CD4-positive, alpha-beta T cell treated with Interferon alpha-2 for 1 hour (primary cell): ENCODE results near the gene SH2D4B.

Experiments used
- DNase-seq, 2 donors: peaks; one replicate each; pipeline ENCODE4 v3.0.0-alpha.2; 2020 to 2022

SH2D4B gene

GRCh38 chr10:80647173-80647833 lies 109.6 kb downstream of the SH2D4B start:
- DNase-seq = no peak

DNA sequence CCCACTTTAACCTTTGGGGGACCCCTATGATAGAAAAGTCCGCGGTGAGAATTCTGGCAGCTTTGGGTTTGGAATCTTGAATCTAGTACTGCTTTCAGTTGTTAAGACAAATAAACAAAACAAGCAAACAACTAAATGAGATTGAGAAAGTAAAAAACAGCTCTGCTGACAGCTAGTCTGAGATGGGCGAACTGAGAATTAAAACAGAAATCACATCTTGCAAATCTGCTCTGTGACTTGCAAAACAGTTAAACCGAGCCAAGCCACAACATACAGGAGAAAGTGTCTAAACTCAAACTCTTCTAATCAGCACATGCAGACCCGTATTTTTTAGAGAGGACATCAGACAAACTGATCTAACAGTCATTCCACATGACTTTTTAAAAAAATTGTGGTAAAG lies 110.4 kb downstream of the SH2D4B start:
- DNase-seq = no peak

DNA sequence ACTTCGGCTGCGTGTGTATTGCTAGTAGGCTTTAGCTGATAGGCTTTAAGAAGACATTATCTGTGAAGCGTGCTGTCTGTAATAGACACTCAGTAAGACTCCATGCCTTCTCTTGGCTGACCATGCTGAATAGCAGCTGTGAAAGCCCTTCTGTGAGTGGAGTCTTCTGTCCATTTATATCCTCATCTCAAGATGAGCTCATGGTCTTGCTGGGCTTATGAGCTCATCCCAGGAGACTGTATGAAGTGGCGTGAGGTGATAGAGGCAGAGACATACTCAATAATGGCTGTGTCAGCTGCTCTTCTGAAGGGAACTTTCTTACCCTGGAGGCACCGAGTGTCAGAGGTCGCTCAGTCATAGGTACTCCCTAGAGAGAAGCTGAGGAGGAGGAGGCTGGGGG lies 111.5 kb downstream of the SH2D4B start:
- DNase-seq = no peak

DNA sequence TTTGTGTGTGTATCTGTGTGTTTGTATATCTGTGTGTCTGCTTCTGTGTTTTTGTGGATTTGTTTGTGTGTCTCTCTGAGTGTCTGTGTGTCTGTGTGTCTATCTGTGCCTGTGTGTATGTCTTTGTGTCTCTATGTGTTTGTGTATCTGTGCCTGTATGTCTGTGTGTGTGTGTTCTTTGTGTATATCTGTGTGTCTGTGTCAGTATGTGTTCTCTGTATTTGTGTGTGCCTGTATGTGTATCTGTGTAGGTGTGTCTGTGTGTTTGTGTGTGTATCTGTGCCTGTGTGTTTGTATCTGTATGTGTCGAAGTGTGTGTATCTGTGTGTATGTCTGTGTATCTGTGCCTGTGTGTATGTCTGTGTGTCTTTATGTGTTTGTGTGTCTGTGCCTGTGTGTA lies 118.2 kb downstream of the SH2D4B start:
- no peak for DNase-seq

DNA sequence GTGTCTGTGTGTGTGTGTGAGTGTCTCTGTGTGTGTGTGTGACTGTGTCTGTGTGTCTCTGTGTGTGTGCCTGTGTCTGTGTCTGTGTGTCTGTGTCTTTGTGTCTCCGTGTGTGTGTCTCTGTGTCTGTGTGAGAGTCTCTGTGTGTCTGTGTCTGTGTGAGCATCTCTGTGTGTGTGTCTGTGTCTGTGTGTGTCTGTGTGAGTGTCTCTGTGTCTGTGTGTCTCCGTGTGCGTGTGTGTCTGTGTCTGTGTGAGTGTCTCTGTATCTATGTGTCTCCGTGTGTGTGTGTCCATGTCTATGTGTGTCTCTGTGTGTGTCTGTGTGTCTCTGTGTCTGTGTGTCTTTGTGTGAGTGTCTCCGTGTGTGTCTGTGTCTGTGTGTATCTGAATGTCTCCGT lies 120.4 kb downstream of the SH2D4B start:
- DNase-seq = no peak

DNA sequence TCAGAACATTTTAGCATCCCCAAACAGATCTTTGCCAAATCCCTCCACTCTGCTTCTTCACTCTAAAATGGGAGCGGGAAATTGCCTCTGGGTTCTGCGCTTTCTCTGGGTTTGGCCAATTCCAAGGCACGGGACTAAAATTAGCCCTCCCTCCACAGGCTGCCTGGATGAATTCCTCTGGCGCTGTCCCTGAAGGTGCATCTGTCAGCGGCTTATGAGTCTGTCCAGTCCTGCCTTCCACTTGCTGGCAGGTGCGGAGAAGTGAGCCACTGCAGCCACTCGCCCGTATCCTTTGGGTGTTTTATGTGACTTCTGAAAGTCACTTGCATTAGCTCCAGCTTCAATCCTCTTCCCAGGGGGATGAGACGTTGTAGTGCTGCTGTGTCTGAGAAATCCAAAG lies 121.6 kb downstream of the SH2D4B start:
- no peak for DNase-seq

DNA sequence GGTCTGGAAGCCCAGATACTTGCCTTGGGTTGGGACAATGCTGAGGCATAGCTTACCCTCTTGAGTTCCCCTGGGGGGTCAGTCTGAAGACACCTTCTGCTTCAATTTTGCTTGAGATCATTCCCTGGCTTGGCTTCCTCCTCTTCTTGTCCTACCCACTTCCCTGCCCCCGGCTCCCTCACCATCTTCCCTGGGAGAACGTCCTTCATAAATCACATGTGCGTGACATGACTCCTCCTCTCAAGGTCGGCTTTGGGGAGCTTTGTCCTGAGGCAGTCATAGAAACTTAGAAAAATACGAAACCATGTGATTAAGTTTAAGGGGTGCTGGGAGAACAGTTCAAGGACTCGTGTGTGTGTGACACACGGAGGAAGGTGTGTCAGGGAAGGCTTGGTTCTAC lies 122.6 kb downstream of the SH2D4B start:
- no peak for DNase-seq

DNA sequence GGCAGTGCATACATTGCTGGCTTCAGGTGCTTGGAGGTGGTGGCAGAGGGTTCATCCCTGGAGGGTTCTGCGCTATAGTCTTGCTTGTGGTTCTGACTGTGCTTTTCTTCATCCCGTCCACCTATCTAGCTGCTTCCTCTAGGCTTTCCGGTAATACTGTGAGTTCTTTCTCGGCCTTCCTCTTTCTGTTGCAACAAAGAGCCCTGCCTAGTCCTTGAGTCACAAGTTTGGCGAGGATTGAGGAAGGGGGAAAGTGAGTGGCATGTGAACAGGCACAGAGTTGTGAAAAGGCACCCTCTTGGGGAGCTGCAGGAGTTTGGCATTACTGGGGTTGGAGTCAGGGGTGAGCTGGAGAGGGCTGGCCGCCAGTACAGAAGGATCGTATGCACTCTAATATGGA lies 123.0 kb downstream of the SH2D4B start:
- DNase-seq = peak; percentile 14 to 49

DNA sequence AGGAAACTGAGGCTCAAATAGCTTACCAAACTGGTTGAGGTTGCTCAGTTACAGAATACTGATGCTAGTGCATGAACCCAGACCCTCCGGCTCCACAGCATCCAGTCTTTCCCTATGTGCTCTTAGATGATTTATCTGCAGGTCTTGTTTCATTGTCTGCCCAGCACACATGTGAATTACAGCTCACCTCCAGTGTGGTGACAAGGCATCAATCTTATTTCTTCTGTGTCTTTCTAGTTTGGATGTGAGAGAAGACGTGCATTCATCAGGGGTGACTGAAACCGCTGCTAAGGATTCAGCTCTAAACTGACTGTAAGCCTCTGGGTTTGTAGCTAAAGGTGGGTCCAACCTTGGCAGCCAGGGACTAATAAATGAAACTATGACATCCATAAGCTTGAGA lies 123.8 kb downstream of the SH2D4B start:
- DNase-seq = no peak

- peak; percentile 54 to 62 for DNase-seq
Measured at GRCh38 chr10:80662429-80663261, 124.9 kb downstream of the SH2D4B start.

DNA sequence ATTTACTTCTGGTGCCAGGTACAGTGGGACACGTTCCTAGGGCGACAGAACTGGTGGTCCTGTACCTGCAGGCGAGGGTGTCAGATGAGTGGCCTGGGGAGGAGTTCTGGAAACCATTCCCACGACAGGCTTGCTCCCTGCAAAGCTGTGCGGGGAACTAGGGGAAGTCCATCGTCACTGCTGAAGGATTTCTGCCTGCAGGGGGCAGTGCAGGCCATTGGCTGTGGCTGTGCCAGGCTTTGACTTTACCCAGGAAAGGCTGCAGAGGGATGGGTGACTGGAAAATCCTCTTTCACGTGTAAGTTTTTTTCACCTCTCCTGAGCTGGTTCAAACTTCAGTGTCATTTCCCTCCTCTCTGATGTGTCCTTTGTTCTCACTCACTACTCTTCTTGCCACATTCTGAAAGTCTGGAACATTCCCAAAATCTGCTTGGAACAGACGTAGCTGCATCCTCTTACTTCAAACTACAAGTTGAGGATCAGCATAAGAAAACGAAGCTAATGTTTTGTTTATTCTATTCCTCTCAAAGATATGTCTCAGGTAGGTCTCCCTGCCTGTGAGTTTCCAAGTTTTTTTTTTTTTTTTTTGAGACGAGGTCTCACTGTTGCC lies 126.5 kb downstream of the SH2D4B start:
- peak; percentile 25 to 38 for DNase-seq

DNA sequence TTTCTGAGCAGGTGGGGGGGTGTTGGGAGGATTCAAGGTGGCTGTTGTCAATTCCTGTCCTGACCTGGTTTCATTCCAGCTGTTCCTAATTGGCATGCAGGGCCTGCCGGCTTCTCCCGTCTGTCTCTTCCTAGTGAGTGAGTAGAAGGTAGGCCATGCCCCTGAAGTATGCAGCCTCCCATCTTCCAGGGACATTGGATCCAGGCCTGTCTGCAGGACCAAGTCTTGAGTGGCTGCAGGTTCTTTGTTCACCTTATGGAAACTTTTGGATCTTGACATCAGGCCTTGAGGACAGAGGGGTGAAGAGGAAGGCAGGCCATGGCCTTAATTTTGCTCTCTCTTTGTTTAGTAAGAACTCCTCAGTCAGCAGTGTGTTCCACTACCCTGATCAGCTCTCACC lies 131.8 kb downstream of the SH2D4B start:
- no peak for DNase-seq

GRCh38 chr10:80670774-80671173 lies 133.1 kb downstream of the SH2D4B start:
- no peak for DNase-seq

DNA sequence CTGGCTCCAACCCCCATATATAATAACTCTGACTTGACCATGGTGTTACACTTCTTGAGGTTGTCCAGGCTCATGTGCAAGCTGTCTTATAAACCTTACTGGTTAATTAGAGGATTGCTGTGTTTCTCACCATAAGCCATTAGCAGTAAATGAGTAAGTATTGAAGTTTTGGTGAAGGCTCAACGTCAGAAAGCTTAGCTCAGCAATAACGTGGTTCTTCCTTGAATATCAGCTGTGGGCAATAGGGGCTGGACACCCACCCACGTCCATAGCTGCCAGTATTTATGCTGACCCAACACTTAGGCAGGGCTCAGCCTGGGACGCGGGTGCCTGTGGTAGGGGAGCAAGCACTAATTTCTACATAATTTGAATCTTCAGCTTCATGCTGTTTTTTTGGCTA lies 134.1 kb downstream of the SH2D4B start:
- DNase-seq = no peak

DNA sequence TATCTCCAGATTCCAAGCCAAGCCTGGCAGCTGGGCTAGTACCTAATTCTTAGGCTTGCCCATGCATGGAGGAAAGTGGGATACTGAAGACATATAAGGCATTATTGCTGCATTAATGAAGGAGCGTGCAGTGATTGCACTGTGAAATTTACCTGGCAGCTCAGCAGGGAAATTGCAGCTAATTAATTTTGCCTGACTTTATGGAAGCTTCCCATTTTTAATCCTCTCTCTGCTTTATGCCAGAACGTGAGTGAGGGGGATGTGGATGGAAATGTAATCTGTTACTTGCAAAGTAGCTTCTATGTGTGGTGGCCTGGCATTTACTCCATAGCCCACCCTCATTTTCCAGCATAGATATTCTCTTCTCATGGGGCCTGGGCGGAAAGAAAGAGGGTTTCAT lies 134.9 kb downstream of the SH2D4B start:
- DNase-seq = no peak

DNA sequence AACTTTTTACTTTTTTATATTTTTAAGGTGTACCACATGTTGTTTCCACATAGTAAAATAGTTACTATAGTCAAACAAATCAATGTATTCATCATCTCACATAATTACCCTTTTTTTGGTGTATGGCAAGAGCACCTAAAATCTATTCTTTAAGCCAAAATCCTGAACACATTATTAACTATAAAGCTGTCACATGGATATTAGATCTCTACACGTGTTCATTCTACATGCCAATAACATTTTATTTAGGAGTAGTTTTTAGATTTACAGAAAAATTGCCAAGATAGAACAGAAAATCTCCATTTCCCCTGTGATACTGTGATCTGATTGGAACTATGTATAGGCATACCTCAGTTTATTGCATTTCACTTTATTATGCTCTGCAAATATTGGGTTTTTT lies 137.1 kb downstream of the SH2D4B start:
- DNase-seq = no peak

GRCh38 chr10:80681142-80681541 lies 143.4 kb downstream of the SH2D4B start:
- no peak for DNase-seq

- DNase-seq = peak in 1 of 2 donors; percentile 67
Measured at GRCh38 chr10:80684259-80684658, 146.6 kb downstream of the SH2D4B start.

DNA sequence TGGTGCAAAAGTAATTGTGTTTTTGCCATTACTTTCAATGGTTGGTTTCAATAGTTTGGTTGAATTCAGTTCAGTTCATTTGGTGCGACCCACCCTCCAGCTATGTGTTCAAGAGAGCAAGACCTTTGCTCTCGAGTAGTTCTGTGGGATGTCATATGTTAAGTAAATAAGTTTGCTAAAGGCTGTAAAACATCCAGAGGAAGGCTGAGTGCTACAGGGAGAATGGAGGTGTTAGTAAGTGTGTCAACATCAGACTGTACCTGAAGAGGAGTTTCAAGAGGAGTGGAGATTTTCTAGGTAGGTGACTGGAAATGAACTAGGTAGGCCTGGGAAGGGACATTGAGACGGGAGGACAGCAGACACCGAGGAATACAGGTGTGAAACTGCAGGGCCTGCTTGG lies 147.7 kb downstream of the SH2D4B start:
- DNase-seq = no peak

DNA sequence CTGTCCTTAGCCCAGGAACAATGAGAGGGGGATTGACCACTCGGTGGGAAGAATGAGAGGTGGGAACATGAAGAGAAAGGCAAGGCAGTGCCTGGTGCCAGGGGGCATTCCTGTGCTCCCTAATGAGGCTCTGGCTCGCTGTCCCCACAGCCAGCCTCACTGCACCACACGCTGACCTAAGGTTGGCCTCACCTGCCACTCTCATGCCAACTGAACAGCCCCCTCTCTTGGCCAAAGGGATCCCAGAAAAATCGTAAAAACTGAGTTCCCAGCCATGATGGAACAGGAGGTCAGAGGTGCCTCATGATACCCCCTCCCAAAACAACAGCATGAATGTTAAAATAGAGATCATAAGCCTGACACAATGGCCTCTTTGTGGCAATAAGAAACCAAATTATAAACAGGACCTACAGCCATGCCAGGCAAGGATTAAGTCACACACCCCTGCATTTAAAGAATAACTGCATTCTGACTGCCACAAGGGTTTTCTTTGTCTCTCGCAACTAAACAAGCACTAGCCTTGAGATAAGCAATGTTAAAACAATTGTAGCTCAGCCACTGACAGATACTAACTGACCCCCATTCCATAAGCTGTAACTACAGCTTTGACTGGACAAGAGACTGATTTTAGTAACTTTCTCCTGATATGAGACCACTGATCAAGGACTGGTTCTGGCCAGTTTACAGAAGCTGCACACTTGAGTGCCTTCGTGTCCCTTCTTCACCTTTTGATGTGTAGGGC lies 149.2 kb downstream of the SH2D4B start:
- DNase-seq = no peak

DNA sequence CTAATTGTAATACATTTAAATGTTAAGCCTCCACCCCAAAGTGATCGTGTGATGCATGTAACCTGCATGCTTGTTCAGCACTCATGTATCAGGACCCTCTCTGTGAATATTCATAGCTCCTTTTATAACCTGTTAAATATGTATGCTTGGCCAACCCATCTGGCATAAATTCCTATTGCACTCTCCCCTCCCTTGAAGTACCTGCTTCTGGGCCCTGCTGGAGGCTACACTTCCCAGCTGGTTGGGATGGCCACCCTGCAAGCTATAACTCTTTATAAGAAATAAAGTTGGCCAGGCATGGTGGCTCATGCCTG lies 149.7 kb downstream of the SH2D4B start:
- DNase-seq = no peak

DNA sequence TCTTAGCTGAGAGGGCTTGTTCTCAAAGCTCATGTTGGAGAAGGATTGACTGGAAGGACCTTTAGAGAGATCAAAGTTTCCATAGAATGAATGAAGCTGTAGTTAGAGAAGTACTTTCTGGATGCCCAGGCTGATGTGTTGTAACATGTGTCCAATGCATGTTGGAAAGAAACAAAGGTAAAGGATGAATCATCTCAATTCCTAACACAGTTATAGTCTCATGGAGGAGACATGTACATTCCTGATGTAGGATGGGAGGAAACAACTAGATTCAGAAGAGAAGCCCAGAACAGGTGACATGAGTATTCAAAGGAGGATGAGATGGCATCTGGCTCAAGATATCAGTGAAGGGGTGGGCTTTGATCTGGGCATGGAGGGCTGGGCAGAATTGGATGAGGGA lies 152.7 kb downstream of the SH2D4B start:
- DNase-seq = no peak

- no peak for DNase-seq
Measured at GRCh38 chr10:80691441-80691840, 153.7 kb downstream of the SH2D4B start.

GRCh38 chr10:80693565-80693964 lies 155.9 kb downstream of the SH2D4B start:
- no peak for DNase-seq
